Gastrocnemius medialis (tissue), 4 donors: Measurements from ENCODE around the gene ALOX12B.

ENCODE experiments used
- POLR2A ChIP-seq, 2 donors: fragments of 450-650 bp; IDR thresholded peaks; one replicate each; pipeline ENCODE4 v1.6.1; 2017; ENCODE audit warnings: antibody characterized with exemption in 2 of 2, mild to moderate bottlenecking in 2 of 2, moderate library complexity in 2 of 2
- TF ChIP-seq, protein P1 (sequence below), 5 experiments: fragments of 450-650 bp in 3 of 5; fragments of 200-600 bp in 2 of 5; sonication (generic) in 2 of 5; IDR thresholded peaks in 4 of 5; conservative IDR thresholded peaks in 1 of 5; 1 replicate in 4 of 5; 2 replicates in 1 of 5; pipeline ENCODE4 v1.5.1; 2016 to 2019; ENCODE audit warnings: antibody characterized with exemption in 5 of 5, mild to moderate bottlenecking in 3 of 5, moderate library complexity in 3 of 5

DNA sequence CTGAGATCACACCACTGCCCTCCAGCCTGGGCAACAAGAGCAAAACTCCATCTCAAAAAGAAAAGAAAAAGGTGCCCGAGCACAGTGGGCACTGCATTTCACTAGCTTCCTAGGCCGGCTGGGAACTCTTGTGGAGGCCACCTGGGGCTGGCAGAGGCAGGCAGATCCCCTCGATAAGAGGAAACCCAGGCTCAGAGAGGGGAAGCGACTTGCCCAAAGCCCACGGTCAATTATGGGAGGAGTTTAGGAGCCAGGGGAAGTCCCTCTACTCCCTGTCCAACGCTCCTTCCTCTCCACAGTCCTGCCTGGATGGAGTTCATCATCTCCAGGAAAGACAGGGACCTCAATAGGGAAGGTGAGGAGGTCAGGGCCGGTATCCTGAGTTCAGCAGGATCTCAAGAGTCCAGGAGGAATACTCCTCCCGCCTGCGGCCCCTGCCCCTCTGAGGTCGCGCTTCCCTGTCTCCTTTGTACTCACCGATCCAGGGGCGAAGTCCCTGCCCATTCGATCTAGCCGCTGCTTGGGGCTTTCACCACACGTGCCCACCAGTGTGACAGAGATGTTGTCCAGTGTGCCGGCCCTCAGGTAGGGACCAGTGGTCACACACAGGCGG lies 30.0 kb upstream of the ALOX12B start:
- TF ChIP-seq, protein P1, sequence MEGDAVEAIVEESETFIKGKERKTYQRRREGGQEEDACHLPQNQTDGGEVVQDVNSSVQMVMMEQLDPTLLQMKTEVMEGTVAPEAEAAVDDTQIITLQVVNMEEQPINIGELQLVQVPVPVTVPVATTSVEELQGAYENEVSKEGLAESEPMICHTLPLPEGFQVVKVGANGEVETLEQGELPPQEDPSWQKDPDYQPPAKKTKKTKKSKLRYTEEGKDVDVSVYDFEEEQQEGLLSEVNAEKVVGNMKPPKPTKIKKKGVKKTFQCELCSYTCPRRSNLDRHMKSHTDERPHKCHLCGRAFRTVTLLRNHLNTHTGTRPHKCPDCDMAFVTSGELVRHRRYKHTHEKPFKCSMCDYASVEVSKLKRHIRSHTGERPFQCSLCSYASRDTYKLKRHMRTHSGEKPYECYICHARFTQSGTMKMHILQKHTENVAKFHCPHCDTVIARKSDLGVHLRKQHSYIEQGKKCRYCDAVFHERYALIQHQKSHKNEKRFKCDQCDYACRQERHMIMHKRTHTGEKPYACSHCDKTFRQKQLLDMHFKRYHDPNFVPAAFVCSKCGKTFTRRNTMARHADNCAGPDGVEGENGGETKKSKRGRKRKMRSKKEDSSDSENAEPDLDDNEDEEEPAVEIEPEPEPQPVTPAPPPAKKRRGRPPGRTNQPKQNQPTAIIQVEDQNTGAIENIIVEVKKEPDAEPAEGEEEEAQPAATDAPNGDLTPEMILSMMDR (IDR thresholded peaks at IDR 0.05 in 4 of 5, conservative IDR thresholded peaks at IDR 0.05 in 1 of 5) = no peak
- TF ChIP-seq POLR2A (IDR thresholded peaks at IDR 0.05) = no peak
